ENCODE results near the gene VTCN1.

The VTCN1 gene

GRCh38 chr1:117215019-117215418, 4.3 kb upstream of the VTCN1 start:
- in situ Hi-C loops (cut with MboI; ENCODE audit: low pct_unique_long_range_greater_than_20kb, low sequenced_read_pairs): no loop called here
- no peak for DNase-seq

DNA sequence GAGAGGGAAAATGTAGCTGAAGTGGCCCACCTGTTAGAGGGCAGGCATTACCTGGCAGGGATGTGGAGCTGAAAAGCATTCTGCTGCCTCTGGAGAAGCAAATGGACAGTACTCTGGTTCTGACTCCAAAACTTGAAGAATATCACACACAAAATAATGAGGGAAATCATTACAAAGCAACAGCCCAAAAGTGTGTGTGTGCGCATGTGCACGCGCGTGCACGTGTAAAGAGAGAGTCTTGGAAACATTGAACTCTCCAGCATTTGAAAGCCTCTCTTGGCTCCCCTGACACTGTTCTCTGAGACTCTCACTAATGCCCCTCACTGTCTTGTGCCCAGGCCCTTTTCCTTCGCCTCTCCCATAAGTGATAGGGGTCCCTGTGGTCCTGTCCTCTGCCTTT, 2.3 kb upstream of the VTCN1 start:
- in situ Hi-C loops (cut with MboI; ENCODE audit: low pct_unique_long_range_greater_than_20kb, low sequenced_read_pairs): no loop called here
- DNase-seq: no peak

- no peak for DNase-seq
- in situ Hi-C loops (cut with MboI; ENCODE audit: low pct_unique_long_range_greater_than_20kb, low sequenced_read_pairs): no loop called here
Measured at GRCh38 chr1:117210386-117210785, 341 bp downstream of the VTCN1 start.

DNA sequence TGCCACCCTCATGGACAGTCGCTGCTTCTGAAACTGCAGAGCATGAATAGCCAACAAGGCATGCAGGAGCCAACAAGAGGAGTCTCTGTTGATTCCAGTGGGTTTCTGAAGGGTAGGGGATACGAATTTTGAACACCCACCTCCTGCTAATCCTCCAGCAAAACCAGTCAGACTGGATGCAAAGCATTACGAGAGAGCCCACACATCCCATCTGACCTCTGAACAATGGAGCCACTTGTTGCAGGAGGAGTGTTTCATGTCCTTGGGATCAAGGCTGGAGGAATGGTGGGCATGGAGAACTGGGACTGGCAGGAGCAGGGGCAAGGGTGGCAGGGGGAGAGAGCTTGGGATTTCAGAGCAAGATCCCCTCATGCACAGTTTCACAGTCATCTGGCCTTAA, 1.6 kb downstream of the VTCN1 start:
- no peak for DNase-seq
- in situ Hi-C loops (cut with MboI; ENCODE audit: low pct_unique_long_range_greater_than_20kb, low sequenced_read_pairs): loop anchor here (10.0 kb wide), 1 partner anchor 56 kb away; no protein-coding TSS in a partner anchor

DNA sequence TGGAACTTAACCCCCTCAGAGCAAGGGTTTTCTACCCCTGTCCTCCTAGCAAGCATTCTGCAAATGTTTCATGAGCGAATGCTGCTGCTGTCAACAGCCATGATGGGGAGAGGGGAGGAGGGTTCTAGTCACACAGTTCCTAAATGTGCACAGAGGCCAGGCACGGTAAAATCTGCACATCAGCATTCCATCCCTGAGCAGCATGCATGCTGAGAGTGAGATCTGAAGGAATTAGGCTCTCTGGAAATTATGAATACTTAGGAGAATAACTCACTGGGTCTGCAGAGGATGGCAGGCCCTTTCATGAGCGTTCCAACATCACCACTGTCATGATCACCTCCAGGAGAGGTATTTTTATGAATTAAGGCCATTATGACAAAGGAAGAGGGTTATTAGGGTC, 2.1 kb downstream of the VTCN1 start:
- DNase-seq: no peak
- in situ Hi-C loops (cut with MboI; ENCODE audit: low pct_unique_long_range_greater_than_20kb, low sequenced_read_pairs): loop anchor here (10.0 kb wide), 1 partner anchor 56 kb away; no protein-coding TSS in a partner anchor

DNA sequence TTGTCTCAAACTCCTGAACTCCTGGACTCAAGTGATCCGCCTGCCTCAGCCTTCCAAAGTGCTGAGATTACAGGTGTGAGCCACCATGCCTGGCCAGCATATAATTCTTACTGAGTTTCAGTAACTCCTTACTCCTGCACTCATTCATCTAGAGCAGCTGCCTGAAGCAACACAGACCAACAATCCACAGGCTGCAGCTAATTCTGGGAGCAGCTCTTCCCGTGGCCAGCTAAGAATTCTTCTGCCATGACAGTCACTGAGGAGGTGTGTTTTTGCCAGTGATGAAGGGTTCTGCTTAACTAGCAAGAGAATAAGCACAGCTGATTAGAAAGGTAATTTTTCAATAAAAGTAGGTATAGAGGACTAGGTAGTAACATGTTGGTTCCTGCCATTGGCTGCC, 5.4 kb downstream of the VTCN1 start:
- in situ Hi-C loops (cut with MboI; ENCODE audit: low pct_unique_long_range_greater_than_20kb, low sequenced_read_pairs): loop anchor here (10.0 kb wide), 1 partner anchor 59 kb away; no protein-coding TSS in a partner anchor
- no peak for DNase-seq

- DNase-seq: no peak
Measured at GRCh38 chr1:117201808-117202207, 8.9 kb downstream of the VTCN1 start.

GRCh38 chr1:117198097-117198496, 12.6 kb downstream of the VTCN1 start:
- in situ Hi-C loops (cut with MboI; ENCODE audit: low pct_unique_long_range_greater_than_20kb, low sequenced_read_pairs): no loop called here
- DNase-seq: no peak

More at GRCh38 chr1:117201808-117202207, 8.9 kb downstream of the VTCN1 start:
- in situ Hi-C loops (cut with MboI; ENCODE audit: low pct_unique_long_range_greater_than_20kb, low sequenced_read_pairs): loop anchor here (10.0 kb wide), 1 partner anchor 63 kb away; no protein-coding TSS in a partner anchor

DNA sequence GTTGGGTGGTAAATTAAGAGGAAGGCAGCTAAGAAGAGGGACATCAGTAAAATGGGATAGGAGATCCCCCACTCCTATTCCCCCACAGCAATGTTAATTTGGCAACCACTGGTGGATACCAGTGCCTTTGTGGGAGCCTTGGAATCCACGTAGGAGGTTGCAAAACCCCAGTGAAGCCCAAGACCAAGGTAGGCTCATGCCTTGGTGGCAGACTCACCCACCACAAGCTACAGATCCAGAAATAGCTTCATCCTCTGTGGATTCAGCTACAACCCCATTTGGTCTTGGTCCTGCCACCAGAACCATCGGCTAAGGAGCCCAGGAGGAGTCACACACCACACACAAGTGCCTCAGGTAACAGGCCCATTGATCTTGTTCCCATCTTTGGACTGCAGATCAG, 21.0 kb downstream of the VTCN1 start:
- in situ Hi-C loops (cut with MboI; ENCODE audit: low pct_unique_long_range_greater_than_20kb, low sequenced_read_pairs): no loop called here
- DNase-seq: no peak

DNA sequence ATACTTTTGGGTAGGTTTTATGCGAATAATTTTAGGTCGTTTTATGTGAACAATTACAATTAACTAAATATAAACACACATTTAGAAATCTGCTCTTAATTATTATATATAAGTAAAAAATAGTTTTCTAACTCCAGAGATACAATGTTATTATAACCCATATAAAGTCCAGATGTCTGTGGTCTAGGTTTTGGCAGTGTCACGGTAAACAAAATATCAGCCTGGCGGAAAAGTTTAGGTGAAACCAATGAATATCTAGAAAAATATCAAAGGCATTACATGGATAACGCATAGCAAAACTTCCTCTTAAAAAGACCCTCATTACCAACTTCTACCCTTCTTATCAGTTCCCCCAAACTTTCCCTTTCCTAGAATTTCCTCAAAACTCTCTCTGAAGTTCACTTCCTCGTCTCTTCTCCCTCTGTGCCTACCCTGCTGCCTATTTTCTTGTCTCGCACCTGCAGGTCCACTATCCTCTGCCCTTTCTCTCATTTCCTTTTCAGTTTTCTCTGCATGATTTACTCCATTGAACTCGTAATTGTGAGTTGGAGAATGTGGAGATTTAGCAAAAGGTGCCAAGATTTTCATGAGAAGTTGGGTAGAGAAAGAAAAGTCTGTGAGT, 21.8 kb downstream of the VTCN1 start:
- peak; percentile 21 for DNase-seq
- in situ Hi-C loops (cut with MboI; ENCODE audit: low pct_unique_long_range_greater_than_20kb, low sequenced_read_pairs): no loop called here

GRCh38 chr1:117188170-117188815, 22.4 kb downstream of the VTCN1 start:
- in situ Hi-C loops (cut with MboI; ENCODE audit: low pct_unique_long_range_greater_than_20kb, low sequenced_read_pairs): no loop called here
- no peak for DNase-seq

DNA sequence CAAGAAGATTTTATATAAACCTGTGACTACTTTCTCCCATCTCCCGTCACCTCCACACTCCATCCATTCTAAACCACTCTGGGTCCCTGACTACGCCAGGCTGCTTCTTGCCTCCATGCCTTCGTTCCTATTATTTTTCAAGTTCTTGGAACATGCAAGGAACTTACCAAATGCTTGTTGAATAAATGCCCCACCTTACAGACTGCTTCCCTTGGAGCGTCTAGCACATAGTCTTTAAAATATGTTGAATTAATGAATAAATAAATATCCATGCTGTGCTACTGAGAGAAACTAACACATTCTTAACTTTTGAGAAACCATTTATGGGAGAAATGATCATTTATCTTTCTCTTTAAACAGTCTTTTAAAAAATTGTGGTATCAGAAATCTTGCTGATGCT, 27.6 kb downstream of the VTCN1 start:
- in situ Hi-C loops (cut with MboI; ENCODE audit: low pct_unique_long_range_greater_than_20kb, low sequenced_read_pairs): no loop called here
- no peak for DNase-seq

- in situ Hi-C loops (cut with MboI; ENCODE audit: low pct_unique_long_range_greater_than_20kb, low sequenced_read_pairs): no loop called here
- no peak for DNase-seq
Measured at GRCh38 chr1:117182319-117182718, 28.4 kb downstream of the VTCN1 start.

- peak; percentile 8 for DNase-seq
- in situ Hi-C loops (cut with MboI; ENCODE audit: low pct_unique_long_range_greater_than_20kb, low sequenced_read_pairs): no loop called here
Measured at GRCh38 chr1:117181630-117182041, 29.1 kb downstream of the VTCN1 start.

DNA sequence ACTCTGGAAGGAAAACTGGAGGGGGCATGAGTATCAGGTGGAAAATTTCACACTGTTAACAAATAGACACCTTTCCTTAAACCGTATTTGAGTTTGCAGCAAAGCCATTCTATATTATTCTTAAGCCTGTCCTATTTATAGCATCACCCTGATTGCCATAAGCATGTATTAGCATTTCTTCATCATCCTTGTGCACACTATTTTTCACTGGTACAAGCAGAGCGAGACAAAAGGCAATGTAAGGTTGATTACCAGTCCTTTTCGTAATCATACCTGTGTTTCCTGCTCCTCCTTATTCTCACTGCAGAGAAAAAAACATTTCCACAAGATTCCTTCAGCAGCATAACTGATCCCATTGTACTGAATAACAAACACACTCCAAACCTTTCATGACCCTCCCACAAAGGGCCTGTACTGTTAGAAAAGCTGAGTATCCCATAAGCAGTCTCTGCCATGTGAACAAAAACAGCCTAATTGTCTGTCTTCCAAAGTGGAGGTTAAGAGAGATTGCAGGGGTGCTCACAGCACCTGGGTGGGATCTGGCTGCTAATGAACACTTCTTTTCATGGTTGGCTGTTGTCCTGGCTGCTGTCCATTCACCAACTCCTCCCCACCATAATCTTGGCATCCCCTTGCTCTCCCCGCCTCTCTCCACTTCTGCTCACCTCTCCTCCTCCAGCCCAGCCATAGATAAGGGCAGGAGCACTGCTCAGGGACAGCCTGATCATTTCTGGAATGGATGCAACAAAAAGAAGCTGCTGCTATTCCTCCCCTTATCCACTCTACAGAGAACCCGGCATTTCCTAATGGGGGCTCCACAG, 30.4 kb downstream of the VTCN1 start:
- in situ Hi-C loops (cut with MboI; ENCODE audit: low pct_unique_long_range_greater_than_20kb, low sequenced_read_pairs): no loop called here

GRCh38 chr1:117179471-117179870, 31.3 kb downstream of the VTCN1 start:
- in situ Hi-C loops (cut with MboI; ENCODE audit: low pct_unique_long_range_greater_than_20kb, low sequenced_read_pairs): no loop called here
- no peak for DNase-seq

More for the DNA sequence above, 30.4 kb downstream of the VTCN1 start:
- DNase-seq: no peak

DNA sequence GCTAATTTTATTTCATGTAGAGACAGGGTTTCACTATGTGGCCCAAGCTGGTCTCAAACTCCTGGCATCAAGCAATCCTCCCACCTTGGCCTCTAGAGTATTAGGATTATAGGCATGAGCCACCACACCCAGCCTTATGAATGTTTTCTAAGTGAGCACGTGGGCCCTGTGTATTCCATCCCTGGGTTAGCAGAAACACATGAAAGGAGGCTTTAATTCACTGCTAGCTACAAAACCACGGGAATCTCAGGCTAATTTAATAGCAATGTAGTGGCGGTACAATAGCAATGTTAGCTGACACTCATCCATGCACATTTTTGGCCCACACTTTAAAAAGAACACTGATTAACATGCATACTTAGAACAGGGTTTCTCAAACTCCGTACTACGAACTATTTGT, 32.0 kb downstream of the VTCN1 start:
- DNase-seq: no peak
- in situ Hi-C loops (cut with MboI; ENCODE audit: low pct_unique_long_range_greater_than_20kb, low sequenced_read_pairs): no loop called here

GRCh38 chr1:117177376-117177775, 33.4 kb downstream of the VTCN1 start:
- DNase-seq: no peak
- in situ Hi-C loops (cut with MboI; ENCODE audit: low pct_unique_long_range_greater_than_20kb, low sequenced_read_pairs): no loop called here

DNA sequence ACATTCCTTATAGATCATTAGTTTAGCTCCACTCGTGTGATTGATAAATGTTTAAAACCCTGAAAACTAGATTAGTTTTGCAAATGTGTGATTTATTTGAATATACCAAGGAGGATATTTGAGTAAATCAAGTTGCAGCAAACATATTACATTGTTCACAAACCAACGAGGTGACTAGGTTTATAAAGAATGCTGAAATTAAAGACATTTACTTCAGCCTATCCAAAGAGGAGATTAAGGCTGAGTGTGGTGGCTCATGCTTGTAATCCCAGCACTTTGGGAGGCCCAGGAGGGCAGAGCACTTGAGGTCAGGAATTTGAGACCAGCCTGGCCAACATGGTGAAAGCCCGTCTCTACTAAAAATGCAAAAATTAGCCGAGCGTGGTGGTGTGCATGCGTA, 34.1 kb downstream of the VTCN1 start:
- in situ Hi-C loops (cut with MboI; ENCODE audit: low pct_unique_long_range_greater_than_20kb, low sequenced_read_pairs): no loop called here
- no peak for DNase-seq

DNA sequence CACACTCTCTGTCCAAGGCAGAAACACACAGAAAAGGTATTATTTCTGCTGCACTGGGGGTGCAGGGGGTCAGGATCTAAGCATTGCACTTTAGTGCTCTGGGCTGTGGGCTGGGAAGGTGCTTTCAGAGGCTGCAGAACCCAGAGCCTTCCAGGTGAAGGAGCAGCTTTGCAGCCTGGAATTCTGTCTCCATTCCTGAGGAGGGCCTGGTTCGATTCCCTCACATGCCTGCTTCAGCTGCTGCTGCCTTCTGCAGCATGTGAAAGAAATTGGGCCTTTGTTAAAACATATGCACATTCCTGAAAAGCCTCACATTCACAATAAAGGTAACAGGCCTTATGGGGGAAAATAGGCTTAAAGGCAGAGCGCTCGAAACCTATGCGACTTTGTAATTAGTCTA, 35.9 kb downstream of the VTCN1 start:
- in situ Hi-C loops (cut with MboI; ENCODE audit: low pct_unique_long_range_greater_than_20kb, low sequenced_read_pairs): no loop called here
- DNase-seq: no peak
